H9 (cell line): Measurements from ENCODE around the gene CDC26. TPM values are rescaled to one million over a fixed set of nuclear protein-coding genes. Genes with fewer than 3 reads are reported as not detected.

ENCODE experiments used
- DNase-seq: peaks from one replicate; pipeline ENCODE4 v3.0.0-alpha.2; 2017
- H2AFZ ChIP-seq: one replicate; pipeline ENCODE4 v1.6.1; 2013; ENCODE audit warnings: mild to moderate bottlenecking, low read length, control low read depth, moderate library complexity
- H2AK5ac ChIP-seq: 2 replicates; pipeline ENCODE4 v1.6.1; 2013; ENCODE audit warnings: low read length, control low read depth, mixed read lengths; ENCODE audit not compliant: insufficient read length
- H2BK120ac ChIP-seq: one replicate; pipeline ENCODE4 v1.6.1; 2013; ENCODE audit warnings: low read depth, mild to moderate bottlenecking, low read length, control low read depth, inconsistent platforms; ENCODE audit not compliant: poor library complexity, severe bottlenecking
- H2BK12ac ChIP-seq: 2 replicates; pipeline ENCODE4 v1.6.1; 2013; ENCODE audit warnings: low read length, control low read depth, mixed read lengths, low read depth; ENCODE audit not compliant: insufficient read length
- H2BK15ac ChIP-seq: 2 replicates; pipeline ENCODE4 v1.6.1; 2013; ENCODE audit warnings: low read depth, low read length, control low read depth
- H2BK20ac ChIP-seq: one replicate; pipeline ENCODE4 v1.6.1; 2013; ENCODE audit warnings: low read depth, mild to moderate bottlenecking, low read length, control low read depth, inconsistent platforms; ENCODE audit not compliant: poor library complexity, severe bottlenecking
- H2BK5ac ChIP-seq: 2 replicates; pipeline ENCODE4 v1.6.1; 2013; ENCODE audit warnings: low read length, control low read depth, mixed read lengths; ENCODE audit not compliant: insufficient read length
- H3K14ac ChIP-seq: 2 replicates; pipeline ENCODE4 v1.6.1; 2013; ENCODE audit warnings: low read length, control low read depth; ENCODE audit not compliant: insufficient read depth
- H3K18ac ChIP-seq: 2 replicates; pipeline ENCODE4 v1.6.1; 2013; ENCODE audit warnings: low read depth, mild to moderate bottlenecking, mixed read lengths, low read length, control low read depth; ENCODE audit not compliant: insufficient read length
- H3K23ac ChIP-seq: 2 replicates; pipeline ENCODE4 v1.6.1; 2013; ENCODE audit warnings: low read length, control low read depth, mixed read lengths, low read depth; ENCODE audit not compliant: insufficient read length
- H3K23me2 ChIP-seq: 2 replicates; pipeline ENCODE4 v1.6.1; 2013; ENCODE audit warnings: low read depth, mild to moderate bottlenecking, mixed read lengths, low read length, control low read depth; ENCODE audit not compliant: insufficient read length, poor library complexity, severe bottlenecking
- H3K27ac ChIP-seq: 2 replicates; pipeline ENCODE4 v1.5.1; 2013; ENCODE audit warnings: low read length, control low read depth, mixed read lengths, low read depth; ENCODE audit not compliant: insufficient read length
- H3K27me3 ChIP-seq: 2 replicates; pipeline ENCODE4 v1.6.1; 2013; ENCODE audit warnings: low read length, control low read depth, inconsistent platforms; ENCODE audit not compliant: insufficient read depth
- H3K4ac ChIP-seq: 2 replicates; pipeline ENCODE4 v1.6.1; 2013; ENCODE audit warnings: low read depth, mild to moderate bottlenecking, control low read depth, inconsistent platforms, low read length, moderate library complexity
- H3K4me1 ChIP-seq: 2 replicates; pipeline ENCODE4 v1.6.1; 2013; ENCODE audit warnings: low read length, control low read depth, inconsistent platforms; ENCODE audit not compliant: insufficient read depth
- H3K4me2 ChIP-seq: 2 replicates; pipeline ENCODE4 v1.6.1; 2013; ENCODE audit warnings: low read length, control low read depth, mixed read lengths; ENCODE audit not compliant: insufficient read length, insufficient read depth
- H3K56ac ChIP-seq: 2 replicates; pipeline ENCODE4 v1.6.1; 2013; ENCODE audit warnings: low read depth, mild to moderate bottlenecking, mixed read lengths, low read length, control low read depth; ENCODE audit not compliant: insufficient read length
- H3K79me1 ChIP-seq: 2 replicates; pipeline ENCODE4 v1.6.1; 2013; ENCODE audit warnings: low read depth, mild to moderate bottlenecking, moderate library complexity, low read length, control low read depth, inconsistent platforms; ENCODE audit not compliant: insufficient read depth, poor library complexity, severe bottlenecking
- H3K79me2 ChIP-seq: 2 replicates; pipeline ENCODE4 v1.6.1; 2013; ENCODE audit warnings: low read length, control low read depth, inconsistent platforms; ENCODE audit not compliant: insufficient read depth
- H3K9ac ChIP-seq: 2 replicates; pipeline ENCODE4 v1.6.1; 2013; ENCODE audit warnings: low read length, control low read depth, mixed read lengths; ENCODE audit not compliant: insufficient read length; ENCODE audit errors: extremely low read depth
- H3K9me3 ChIP-seq: one replicate; pipeline ENCODE4 v1.6.1; 2013; ENCODE audit warnings: low read depth, low read length, inconsistent platforms; ENCODE audit not compliant: control insufficient read depth
- H3T11ph ChIP-seq: one replicate; pipeline ENCODE4 v1.6.1; 2013; ENCODE audit warnings: mild to moderate bottlenecking, low read length, control low read depth, inconsistent platforms
- H4K20me1 ChIP-seq: one replicate; pipeline ENCODE4 v1.6.1; 2013; ENCODE audit not compliant: control insufficient read depth, insufficient read length, insufficient read depth
- H4K5ac ChIP-seq: 2 replicates; pipeline ENCODE4 v1.6.1; 2013; ENCODE audit warnings: low read depth, mild to moderate bottlenecking, mixed read lengths, low read length, control low read depth; ENCODE audit not compliant: insufficient read length
- H4K8ac ChIP-seq: replicated peaks from 2 replicates; pipeline ENCODE4 v1.6.1; 2013; ENCODE audit warnings: low read length, control low read depth, mixed read lengths, low read depth; ENCODE audit not compliant: insufficient read length
- H4K91ac ChIP-seq: 2 replicates; pipeline ENCODE4 v1.6.1; 2013; ENCODE audit warnings: low read depth, mild to moderate bottlenecking, moderate library complexity, mixed read lengths, low read length, control low read depth; ENCODE audit not compliant: insufficient read length
- H3K27ac Mint-ChIP-seq, 3 experiments: 2 replicates in 2 of 3; 3 replicates in 1 of 3; pipeline ENCODE4 v1.8.0; 2020 to 2021; ENCODE audit warnings: mixed read lengths in 3 of 3, mild to moderate bottlenecking in 1 of 3, moderate library complexity in 1 of 3
- H3K27me3 Mint-ChIP-seq: 2 replicates; pipeline ENCODE4 v1.8.0; 2021; ENCODE audit warnings: low read depth, mild to moderate bottlenecking, moderate library complexity, mixed read lengths
- H3K36me3 Mint-ChIP-seq, 3 experiments: 2 replicates in 2 of 3; 3 replicates in 1 of 3; pipeline ENCODE4 v1.8.0; 2020 to 2021; ENCODE audit warnings: low read depth in 3 of 3, mixed read lengths in 3 of 3; ENCODE audit not compliant: insufficient read depth in 1 of 3
- H3K4me1 Mint-ChIP-seq, 2 experiments: 2 replicates each; pipeline ENCODE4 v1.8.0; 2020; ENCODE audit warnings: mixed read lengths in 2 of 2
- H3K4me3 Mint-ChIP-seq, 2 experiments: 2 replicates in 1 of 2; 3 replicates in 1 of 2; pipeline ENCODE4 v1.8.0; 2020 to 2021; ENCODE audit warnings: mild to moderate bottlenecking in 2 of 2, mixed read lengths in 2 of 2, moderate library complexity in 1 of 2
- H3K9me3 Mint-ChIP-seq, 2 experiments: 2 replicates in 1 of 2; 3 replicates in 1 of 2; pipeline ENCODE4 v1.8.0; 2020; ENCODE audit warnings: mild to moderate bottlenecking in 2 of 2, mixed read lengths in 2 of 2, moderate library complexity in 1 of 2
- WGBS: extraction: QIAGEN DNeasy Blood & Tissue Kit; methylation state at CpG from one replicate; pipeline ENCODE4 v1.1.7; 2013; ENCODE audit warnings: missing lambda C conversion rate, low lambda C conversion rate, mixed read lengths; ENCODE audit not compliant: insufficient read length; ENCODE audit errors: extremely low coverage; 5-methylcytosine and 5-hydroxymethylcytosine counted together
- total RNA-seq: library from RNA; stranded (reverse); gene quantifications from 2 replicates; pipeline ENCODE4 v1.2.1, GENCODE V29; 2021
- TF ChIP-seq, protein P1 (sequence below): fragments of 200-600 bp; sonication (generic); conservative IDR thresholded peaks from 3 replicates; pipeline ENCODE4 v1.8.0; 2021; ENCODE audit warnings: antibody characterized with exemption, mild to moderate bottlenecking

The CDC26 gene
- total RNA-seq, 1 experiment from 2014 or later: 38.6 TPM

DNA sequence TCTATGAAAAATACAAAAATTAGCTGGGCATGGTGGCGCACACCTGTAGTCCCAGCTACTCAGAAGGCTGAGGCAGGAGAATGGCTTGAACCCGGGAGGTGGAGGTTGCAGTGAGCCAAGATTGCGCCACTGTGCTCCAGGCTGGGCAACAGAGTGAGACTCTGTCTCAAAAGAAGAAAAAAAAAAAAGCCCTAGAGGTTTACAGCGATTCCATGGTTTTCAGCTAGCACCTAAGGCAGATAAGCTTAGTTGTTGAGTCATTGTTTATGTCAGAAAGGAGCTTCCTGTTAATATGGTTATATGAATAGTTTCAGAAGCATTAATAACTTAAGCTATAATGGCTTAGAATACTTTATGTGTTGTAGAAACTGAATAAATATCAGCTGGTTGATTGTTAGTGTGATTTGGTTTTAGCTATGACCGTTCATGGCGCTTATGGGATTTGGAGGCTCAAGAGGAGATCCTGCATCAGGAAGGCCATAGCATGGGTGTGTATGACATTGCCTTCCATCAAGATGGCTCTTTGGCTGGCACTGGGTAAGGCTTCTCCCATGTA is 14.8 kb upstream of the CDC26 start:
- Histone ChIP-seq H4K8ac (no peak overlapping the region), H3K23ac (no peak overlapping the region), H3K4ac (no peak overlapping the region), H2AFZ (no peak overlapping the region), H2BK5ac (no peak overlapping the region), H3K9me3 (no peaks in the 10 kb centered on the region), H4K20me1 (no peaks in the 10 kb centered on the region), H3K23me2 (no peaks in the 10 kb centered on the region), H2AK5ac (no peak overlapping the region), H3K27me3 (no peaks in the 10 kb centered on the region), H2BK20ac (no peak overlapping the region), H3K4me2 (no peak overlapping the region), H3K27ac (no peak overlapping the region), H4K91ac (no peak overlapping the region), H3T11ph (no peak overlapping the region), H2BK12ac (no peak overlapping the region), H3K79me1 (no peaks in the 10 kb centered on the region), H3K18ac (no peak overlapping the region), H3K56ac (no peak overlapping the region), H3K79me2 (no peaks in the 10 kb centered on the region), H2BK15ac (no peak overlapping the region), H4K5ac (no peak overlapping the region), H2BK120ac (no peak overlapping the region), H3K9ac (no peak overlapping the region), H3K4me1 (no peaks in the 10 kb centered on the region), H3K14ac (no peak overlapping the region)
- no peaks in the 10 kb centered on the region for H3K4me1 Mint-ChIP-seq
- DNase-seq: no peak
- TF ChIP-seq, protein P1, sequence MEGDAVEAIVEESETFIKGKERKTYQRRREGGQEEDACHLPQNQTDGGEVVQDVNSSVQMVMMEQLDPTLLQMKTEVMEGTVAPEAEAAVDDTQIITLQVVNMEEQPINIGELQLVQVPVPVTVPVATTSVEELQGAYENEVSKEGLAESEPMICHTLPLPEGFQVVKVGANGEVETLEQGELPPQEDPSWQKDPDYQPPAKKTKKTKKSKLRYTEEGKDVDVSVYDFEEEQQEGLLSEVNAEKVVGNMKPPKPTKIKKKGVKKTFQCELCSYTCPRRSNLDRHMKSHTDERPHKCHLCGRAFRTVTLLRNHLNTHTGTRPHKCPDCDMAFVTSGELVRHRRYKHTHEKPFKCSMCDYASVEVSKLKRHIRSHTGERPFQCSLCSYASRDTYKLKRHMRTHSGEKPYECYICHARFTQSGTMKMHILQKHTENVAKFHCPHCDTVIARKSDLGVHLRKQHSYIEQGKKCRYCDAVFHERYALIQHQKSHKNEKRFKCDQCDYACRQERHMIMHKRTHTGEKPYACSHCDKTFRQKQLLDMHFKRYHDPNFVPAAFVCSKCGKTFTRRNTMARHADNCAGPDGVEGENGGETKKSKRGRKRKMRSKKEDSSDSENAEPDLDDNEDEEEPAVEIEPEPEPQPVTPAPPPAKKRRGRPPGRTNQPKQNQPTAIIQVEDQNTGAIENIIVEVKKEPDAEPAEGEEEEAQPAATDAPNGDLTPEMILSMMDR: no peak
- peaks cover 31 to 75% (median 69%) of the 10 kb centered on the region in 3 experiments; a peak in 6 of 7 replicates for H3K36me3 Mint-ChIP-seq
- WGBS: no CpG with 5 or more reads among the region's 6 CpGs
- no peak overlapping the region for H3K4me3 Mint-ChIP-seq
- H3K9me3 Mint-ChIP-seq: no peaks in the 10 kb centered on the region
- H3K27me3 Mint-ChIP-seq: no peaks in the 10 kb centered on the region
- no peak overlapping the region for H3K27ac Mint-ChIP-seq
